CD4-positive, CD25-positive, alpha-beta regulatory T cell (primary cell): ENCODE data around the gene PPARA. TPM values are rescaled to one million over a fixed set of nuclear protein-coding genes. Genes with fewer than 3 reads are reported as not detected.
A peak's percentile ranks its signal among the peaks of the same experiment; 100 is the strongest.

Source experiments
- ATAC-seq, 2 donors: fragments of 150-1000 bp; cut with Tn5 transposase; one replicate each; pipeline ENCODE4 v1.10.0; 2021; ENCODE audit warnings: low read depth in 2 of 2, moderate number of reproducible peaks in 2 of 2, moderate library complexity in 1 of 2
- DNase-seq, 3 donors: peaks; one replicate each; pipeline versions ENCODE4 v3.0.0 to v3.0.0-alpha.2; 2012 to 2022; ENCODE audit warnings: mixed read lengths in 1 of 3
- H3K27ac ChIP-seq: one replicate; pipeline ENCODE4 v1.7.0; 2013; ENCODE audit warnings: mild to moderate bottlenecking, low read length; ENCODE audit not compliant: insufficient read depth, poor library complexity, severe bottlenecking
- H3K27me3 ChIP-seq: one replicate; pipeline ENCODE4 v1.7.0; 2013; ENCODE audit warnings: low read length; ENCODE audit not compliant: control insufficient read depth, insufficient read depth
- H3K36me3 ChIP-seq: one replicate; pipeline ENCODE4 v1.7.0; 2013; ENCODE audit warnings: mild to moderate bottlenecking, low read length, moderate library complexity; ENCODE audit not compliant: control insufficient read depth, insufficient read depth
- H3K4me1 ChIP-seq: 2 replicates; pipeline ENCODE4 v1.7.0; 2013; ENCODE audit warnings: mild to moderate bottlenecking, low read length; ENCODE audit not compliant: insufficient read depth, control insufficient read depth, poor library complexity, severe bottlenecking
- H3K4me3 ChIP-seq: one replicate; pipeline ENCODE4 v1.7.0; 2013; ENCODE audit warnings: low read depth, mild to moderate bottlenecking, low read length, moderate library complexity
- H3K9me3 ChIP-seq, 2 experiments: 1 replicate in 1 of 2; 2 replicates in 1 of 2; pipeline ENCODE4 v1.7.0; 2013; ENCODE audit warnings: low read length in 2 of 2, mild to moderate bottlenecking in 1 of 2, moderate library complexity in 1 of 2; ENCODE audit not compliant: control insufficient read depth in 2 of 2
- H3K27ac Mint-ChIP-seq, 3 donors: one replicate each; pipeline ENCODE4 v1.8.0; 2020 to 2022; ENCODE audit warnings: mild to moderate bottlenecking in 3 of 3, mixed read lengths in 3 of 3, moderate library complexity in 2 of 3
- H3K27me3 Mint-ChIP-seq: one replicate; pipeline ENCODE4 v1.8.0; 2022; ENCODE audit warnings: mild to moderate bottlenecking, mixed read lengths
- H3K36me3 Mint-ChIP-seq: one replicate; pipeline ENCODE4 v1.8.0; 2020; ENCODE audit warnings: mixed read lengths
- H3K4me1 Mint-ChIP-seq, 4 donors: one replicate each; pipeline ENCODE4 v1.8.0; 2020 to 2022; ENCODE audit warnings: mixed read lengths in 4 of 4, mild to moderate bottlenecking in 1 of 4
- H3K4me3 Mint-ChIP-seq, 4 donors: one replicate each; pipeline ENCODE4 v1.8.0; 2020 to 2022; ENCODE audit warnings: mild to moderate bottlenecking in 4 of 4, mixed read lengths in 4 of 4, moderate library complexity in 3 of 4
- H3K9me3 Mint-ChIP-seq, 7 donors: one replicate each; pipeline ENCODE4 v1.8.0; 2020 to 2022; ENCODE audit warnings: mixed read lengths in 7 of 7, mild to moderate bottlenecking in 3 of 7, moderate library complexity in 2 of 7
- polyA plus RNA-seq, 4 donors: library from polyadenylated mRNA; unstranded; fragments of 300-500 nt; fragmentation: Illumina TruSeq; gene quantifications; one replicate each; pipeline ENCODE4 v1.2.3, GENCODE V29; 2021
- total RNA-seq: library from RNA; stranded (reverse); gene quantifications from one replicate; pipeline ENCODE4 v1.2.3, GENCODE V29; 2022

The PPARA gene
- total and polyA plus RNA-seq, 5 donors from 2014 or later = 0.67 to 10.3 (median 4.0) TPM

DNA sequence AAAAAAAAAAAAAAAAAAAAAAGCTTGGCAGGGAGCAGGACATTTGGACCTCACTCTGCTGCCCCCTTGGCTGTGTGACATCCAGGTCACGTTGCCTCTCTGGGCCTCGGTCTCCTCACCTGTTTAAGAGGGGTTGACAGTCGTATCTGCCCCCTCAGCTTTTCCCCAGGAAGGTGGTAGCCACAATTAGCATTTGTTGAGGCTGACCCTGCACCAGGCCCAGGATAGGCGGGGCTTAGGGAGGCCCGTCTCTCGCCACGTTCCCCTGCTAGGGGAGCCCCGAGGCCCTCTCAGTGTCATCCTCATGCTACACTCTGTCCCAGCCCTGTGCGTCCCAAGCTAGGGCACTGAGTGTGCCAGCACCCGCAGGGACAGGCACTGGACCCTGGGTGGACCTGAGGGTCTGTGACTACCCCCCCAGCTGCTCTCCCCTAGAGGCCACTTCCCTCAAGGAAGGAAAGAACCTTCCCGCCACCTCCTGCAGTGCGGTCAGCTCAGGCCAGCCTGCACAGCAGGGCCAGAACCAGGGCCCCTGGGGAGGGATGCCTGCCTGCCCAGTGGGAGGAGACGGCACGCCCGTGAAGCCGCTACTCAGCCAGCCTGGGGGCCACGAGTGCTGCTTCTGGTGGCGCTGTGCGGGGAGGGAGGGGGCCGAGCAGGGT, 38.5 kb upstream of the PPARA start:
- H3K27me3 Mint-ChIP-seq = no peaks in the 10 kb centered on the region
- Histone ChIP-seq H3K9me3 (no peaks in the 10 kb centered on the region), H3K4me3 (no peak overlapping the region), H3K4me1 (peaks cover 7% of the 10 kb centered on the region), H3K27ac (no peak overlapping the region), H3K36me3 (no peaks in the 10 kb centered on the region), H3K27me3 (no peaks in the 10 kb centered on the region)
- H3K4me1 Mint-ChIP-seq = no peaks in the 10 kb centered on the region
- no peaks in the 10 kb centered on the region for H3K36me3 Mint-ChIP-seq
- no peaks in the 10 kb centered on the region for H3K9me3 Mint-ChIP-seq
- ATAC-seq (no peak), DNase-seq (no peak)
- no peak overlapping the region for H3K4me3 Mint-ChIP-seq
- H3K27ac Mint-ChIP-seq = peak overlapping the region in 1 of 3 donors; percentile 38

DNA sequence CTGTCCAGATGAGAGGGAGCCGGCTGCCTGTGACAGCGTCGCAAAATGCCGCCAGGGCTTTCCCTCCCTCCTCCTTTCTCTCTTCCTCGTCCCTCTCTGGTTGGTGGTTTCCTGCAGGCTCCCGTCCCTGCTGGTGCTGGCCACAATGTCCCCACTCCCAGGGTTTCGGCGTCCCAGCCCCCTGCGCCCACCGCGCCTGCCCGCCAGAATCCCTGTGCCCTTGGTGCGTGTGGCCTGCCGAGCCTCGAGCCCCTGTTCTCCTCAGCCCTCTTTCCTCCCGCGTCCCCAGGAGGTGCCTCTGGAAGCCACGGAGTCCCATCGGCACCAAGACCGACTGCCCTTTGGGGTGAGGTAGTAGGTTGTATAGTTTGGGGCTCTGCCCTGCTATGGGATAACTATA, 37.9 kb upstream of the PPARA start:
- Histone ChIP-seq H3K4me1 (peaks cover 7% of the 10 kb centered on the region), H3K4me3 (no peak overlapping the region), H3K27me3 (no peaks in the 10 kb centered on the region), H3K36me3 (no peaks in the 10 kb centered on the region), H3K27ac (no peak overlapping the region), H3K9me3 (no peaks in the 10 kb centered on the region)
- no peaks in the 10 kb centered on the region for H3K36me3 Mint-ChIP-seq
- no peak for ATAC-seq
- H3K4me1 Mint-ChIP-seq = no peaks in the 10 kb centered on the region
- no peaks in the 10 kb centered on the region for H3K9me3 Mint-ChIP-seq
- H3K4me3 Mint-ChIP-seq = no peak overlapping the region
- no peak for DNase-seq
- H3K27me3 Mint-ChIP-seq = no peaks in the 10 kb centered on the region
- no peak overlapping the region for H3K27ac Mint-ChIP-seq

DNA sequence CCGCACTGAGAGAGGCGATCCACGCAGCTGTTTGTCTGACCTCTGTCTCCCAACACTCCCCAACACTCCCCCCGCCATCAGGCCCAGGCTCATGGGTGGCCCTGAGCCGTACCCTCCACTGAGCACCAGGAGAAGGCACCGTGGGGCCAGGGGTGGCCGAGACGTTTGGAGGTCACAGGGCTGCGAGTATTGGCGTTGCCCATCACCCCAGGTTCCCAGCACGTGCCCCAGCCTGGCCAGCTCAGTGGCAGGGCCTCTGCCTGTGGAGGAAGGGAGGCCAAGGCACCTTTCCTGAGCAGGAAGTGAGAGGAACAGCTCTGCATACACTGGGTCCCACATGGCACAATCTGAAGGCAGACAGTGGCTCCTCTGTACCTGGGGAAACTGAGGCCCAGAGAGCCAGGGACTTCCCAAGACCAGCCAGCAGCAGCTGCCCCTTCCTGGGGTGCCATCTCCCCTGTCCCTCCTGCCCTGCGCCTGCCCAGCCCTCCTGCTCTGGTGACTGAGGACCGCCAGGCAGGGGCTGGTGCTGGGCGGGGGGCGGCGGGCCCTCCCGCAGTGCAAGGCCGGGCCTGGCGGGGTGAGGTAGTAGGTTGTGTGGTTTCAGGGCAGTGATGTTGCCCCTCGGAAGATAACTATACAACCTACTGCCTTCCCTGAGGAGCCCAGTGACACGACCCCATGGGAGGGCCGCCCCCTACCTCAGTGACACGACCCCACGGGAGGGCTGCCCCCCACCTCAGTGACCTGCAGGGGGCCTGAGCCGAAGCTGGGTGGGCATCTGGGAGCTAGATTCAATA, 37.0 kb upstream of the PPARA start:
- no peak overlapping the region for H3K4me3 Mint-ChIP-seq
- no peak overlapping the region for H3K4me3 ChIP-seq
- no peak for DNase-seq
- H3K27ac ChIP-seq = no peak overlapping the region
- H3K4me1 Mint-ChIP-seq = no peaks in the 10 kb centered on the region
- no peak overlapping the region for H3K27ac Mint-ChIP-seq
- H3K27me3 ChIP-seq = no peaks in the 10 kb centered on the region
- no peaks in the 10 kb centered on the region for H3K9me3 Mint-ChIP-seq
- H3K9me3 ChIP-seq = no peaks in the 10 kb centered on the region
- no peak for ATAC-seq
- no peaks in the 10 kb centered on the region for H3K27me3 Mint-ChIP-seq
- H3K36me3 ChIP-seq = no peaks in the 10 kb centered on the region
- no peaks in the 10 kb centered on the region for H3K36me3 Mint-ChIP-seq
- peaks cover 7% of the 10 kb centered on the region for H3K4me1 ChIP-seq

DNA sequence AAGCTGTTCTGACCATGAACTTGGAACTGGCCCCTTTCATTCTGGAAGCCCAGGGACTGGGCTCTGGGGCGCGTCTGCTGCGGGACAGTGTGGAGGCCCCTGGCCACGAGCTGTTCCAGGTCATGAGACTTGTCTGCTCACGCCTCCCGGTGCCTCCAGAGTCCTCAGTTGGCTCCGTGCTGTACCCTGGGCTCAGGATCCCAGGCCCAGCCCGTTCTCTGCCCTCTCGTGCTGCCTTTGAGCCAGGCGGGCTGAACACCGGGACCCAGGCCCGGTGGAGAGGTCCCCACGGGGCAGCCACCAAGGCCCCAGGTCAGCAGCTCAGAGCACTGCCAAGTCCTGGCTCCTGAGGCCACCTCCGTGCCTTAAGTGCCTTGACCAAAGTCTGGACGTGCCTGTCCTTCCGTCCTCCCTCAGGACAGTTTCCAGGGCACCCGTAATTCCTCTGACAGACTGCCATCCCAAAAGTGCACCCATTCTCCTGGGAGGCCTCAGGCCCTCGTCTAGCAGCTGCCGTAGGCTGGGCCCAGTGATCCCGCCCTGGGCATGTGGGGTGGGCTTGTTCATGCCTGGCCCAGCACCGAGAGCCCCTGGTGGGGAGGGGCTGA, 36.3 kb upstream of the PPARA start:
- Mint-ChIP-seq H3K4me1 (no peaks in the 10 kb centered on the region), H3K27me3 (no peaks in the 10 kb centered on the region), H3K4me3 (no peak overlapping the region), H3K27ac (no peak overlapping the region), H3K36me3 (no peaks in the 10 kb centered on the region), H3K9me3 (no peaks in the 10 kb centered on the region)
- Histone ChIP-seq H3K36me3 (no peaks in the 10 kb centered on the region), H3K4me3 (no peak overlapping the region), H3K4me1 (peaks cover 7% of the 10 kb centered on the region), H3K9me3 (no peaks in the 10 kb centered on the region), H3K27ac (no peak overlapping the region), H3K27me3 (no peaks in the 10 kb centered on the region)
- DNase-seq = no peak
- no peak for ATAC-seq

DNA sequence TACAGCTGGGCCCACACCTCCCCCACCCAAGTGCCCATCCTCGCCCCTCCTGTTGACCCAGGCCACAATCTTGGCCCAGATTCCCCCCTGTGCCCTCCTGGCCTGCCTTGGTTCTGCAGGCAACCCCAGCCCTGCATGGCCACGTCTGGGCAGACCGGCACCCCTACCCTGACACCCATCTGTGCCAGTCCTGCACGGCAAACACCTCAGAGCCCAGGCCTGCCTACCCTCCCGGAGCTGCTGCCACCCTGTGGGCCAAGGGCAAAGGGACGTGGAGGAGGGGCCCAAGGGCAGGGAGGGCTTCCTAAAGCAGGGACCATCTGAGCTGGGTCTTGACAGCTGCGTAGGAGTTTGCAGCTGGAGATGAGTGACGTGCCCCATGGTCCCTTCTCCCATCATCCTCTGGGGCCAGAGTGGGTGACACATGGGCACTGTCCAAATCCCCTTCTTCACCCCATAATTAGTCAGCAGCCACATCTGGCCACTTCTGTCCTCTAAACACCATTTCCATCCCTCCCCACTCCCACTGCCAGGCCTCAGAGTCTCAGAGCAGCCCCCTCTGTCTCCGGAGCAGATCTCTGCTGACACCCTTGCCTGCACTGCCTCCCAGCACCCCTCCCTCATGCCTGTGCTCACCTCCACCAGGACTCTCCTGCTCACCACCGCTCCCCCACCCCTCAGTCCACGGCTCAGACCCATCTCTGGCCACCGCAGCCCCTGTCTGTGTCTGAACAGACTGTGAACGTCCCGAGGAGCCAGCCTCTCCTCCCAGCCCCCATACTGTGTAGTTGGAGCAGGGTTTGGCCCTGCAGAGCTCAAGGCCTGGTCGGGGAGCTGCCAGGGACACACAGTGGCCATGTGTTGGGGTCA, 35.6 kb upstream of the PPARA start:
- ATAC-seq = no peak
- no peaks in the 10 kb centered on the region for H3K27me3 Mint-ChIP-seq
- no peaks in the 10 kb centered on the region for H3K27me3 ChIP-seq
- no peak overlapping the region for H3K27ac Mint-ChIP-seq
- no peak overlapping the region for H3K27ac ChIP-seq
- H3K4me3 Mint-ChIP-seq = no peak overlapping the region
- no peaks in the 10 kb centered on the region for H3K9me3 Mint-ChIP-seq
- no peaks in the 10 kb centered on the region for H3K9me3 ChIP-seq
- H3K36me3 ChIP-seq = no peaks in the 10 kb centered on the region
- no peak overlapping the region for H3K4me3 ChIP-seq
- DNase-seq = no peak
- no peaks in the 10 kb centered on the region for H3K36me3 Mint-ChIP-seq
- peaks cover 7% of the 10 kb centered on the region for H3K4me1 ChIP-seq
- H3K4me1 Mint-ChIP-seq = no peaks in the 10 kb centered on the region

DNA sequence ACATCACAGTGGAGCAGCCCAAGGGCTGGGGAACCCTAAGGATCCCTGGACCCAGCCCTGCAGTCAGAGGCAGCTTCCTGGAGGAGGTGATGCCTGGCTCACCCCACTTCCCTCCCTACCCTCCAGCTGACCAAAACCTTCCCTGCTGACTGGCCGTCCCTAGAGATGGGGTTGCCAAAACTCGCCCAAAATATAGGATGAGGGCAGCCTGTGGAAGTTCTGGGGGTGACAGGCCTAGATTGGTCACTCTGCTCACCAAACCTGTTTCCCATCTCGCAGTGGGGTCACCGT, 35.0 kb upstream of the PPARA start:
- Histone ChIP-seq H3K4me1 (peaks cover 7% of the 10 kb centered on the region), H3K27ac (no peak overlapping the region), H3K27me3 (no peaks in the 10 kb centered on the region), H3K9me3 (no peaks in the 10 kb centered on the region), H3K36me3 (no peaks in the 10 kb centered on the region), H3K4me3 (no peak overlapping the region)
- ATAC-seq (no peak), DNase-seq (no peak)
- Mint-ChIP-seq H3K4me1 (no peaks in the 10 kb centered on the region), H3K27me3 (no peaks in the 10 kb centered on the region), H3K9me3 (no peaks in the 10 kb centered on the region), H3K27ac (no peak overlapping the region), H3K4me3 (no peak overlapping the region), H3K36me3 (no peaks in the 10 kb centered on the region)

DNA sequence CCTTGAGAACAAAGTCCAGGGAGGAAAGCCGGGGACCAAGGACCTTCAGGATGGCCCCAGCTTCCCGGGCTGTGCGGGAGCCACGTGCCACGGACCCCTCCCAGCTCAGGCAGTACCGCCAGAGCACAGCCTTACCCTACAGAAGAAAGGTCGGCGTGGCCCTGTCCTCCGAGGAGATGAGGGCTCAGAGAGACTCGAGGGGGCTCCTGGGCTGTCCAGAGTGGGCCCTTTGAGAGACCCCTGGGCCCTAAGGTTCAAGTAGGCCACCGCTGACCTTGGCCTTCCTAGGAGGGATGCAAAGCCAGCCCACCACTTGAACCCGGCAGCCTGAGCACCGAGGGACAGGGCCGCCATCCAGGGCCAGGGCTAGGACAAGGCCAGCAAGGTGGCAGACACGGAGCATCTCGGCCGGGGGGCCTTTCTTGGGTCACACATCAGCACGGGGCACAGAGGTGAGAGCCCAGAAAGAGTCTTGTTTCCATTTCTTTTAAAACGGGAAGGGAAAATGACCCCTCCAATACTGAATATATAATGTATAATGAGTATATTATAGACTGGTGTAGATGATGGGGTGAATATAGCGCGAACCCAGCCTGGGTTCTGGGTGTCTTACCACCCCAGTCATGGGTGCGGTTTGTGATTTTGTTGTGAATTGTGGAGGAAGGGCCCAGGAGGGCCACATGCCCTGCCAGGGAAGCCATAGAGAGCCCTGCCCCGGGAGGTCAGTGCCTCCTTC, 34.4 kb upstream of the PPARA start:
- H3K36me3 Mint-ChIP-seq = no peaks in the 10 kb centered on the region
- Histone ChIP-seq H3K4me3 (no peak overlapping the region), H3K36me3 (no peaks in the 10 kb centered on the region), H3K27me3 (no peaks in the 10 kb centered on the region), H3K27ac (no peak overlapping the region), H3K9me3 (no peaks in the 10 kb centered on the region), H3K4me1 (peaks cover 7% of the 10 kb centered on the region)
- H3K27me3 Mint-ChIP-seq = no peaks in the 10 kb centered on the region
- H3K27ac Mint-ChIP-seq = no peak overlapping the region
- no peak for DNase-seq
- H3K9me3 Mint-ChIP-seq = no peaks in the 10 kb centered on the region
- no peak for ATAC-seq
- no peak overlapping the region for H3K4me3 Mint-ChIP-seq
- H3K4me1 Mint-ChIP-seq = no peaks in the 10 kb centered on the region
